DLD1 (cell line): ENCODE measurements around the gene SUSD5.

Experiments
- in situ Hi-C: cut with HindIII; loops from 2 replicates; pipeline ENCODE4 v1.10.0; 2017; ENCODE audit warnings: low sequenced_read_pairs

SUSD5 gene

DNA sequence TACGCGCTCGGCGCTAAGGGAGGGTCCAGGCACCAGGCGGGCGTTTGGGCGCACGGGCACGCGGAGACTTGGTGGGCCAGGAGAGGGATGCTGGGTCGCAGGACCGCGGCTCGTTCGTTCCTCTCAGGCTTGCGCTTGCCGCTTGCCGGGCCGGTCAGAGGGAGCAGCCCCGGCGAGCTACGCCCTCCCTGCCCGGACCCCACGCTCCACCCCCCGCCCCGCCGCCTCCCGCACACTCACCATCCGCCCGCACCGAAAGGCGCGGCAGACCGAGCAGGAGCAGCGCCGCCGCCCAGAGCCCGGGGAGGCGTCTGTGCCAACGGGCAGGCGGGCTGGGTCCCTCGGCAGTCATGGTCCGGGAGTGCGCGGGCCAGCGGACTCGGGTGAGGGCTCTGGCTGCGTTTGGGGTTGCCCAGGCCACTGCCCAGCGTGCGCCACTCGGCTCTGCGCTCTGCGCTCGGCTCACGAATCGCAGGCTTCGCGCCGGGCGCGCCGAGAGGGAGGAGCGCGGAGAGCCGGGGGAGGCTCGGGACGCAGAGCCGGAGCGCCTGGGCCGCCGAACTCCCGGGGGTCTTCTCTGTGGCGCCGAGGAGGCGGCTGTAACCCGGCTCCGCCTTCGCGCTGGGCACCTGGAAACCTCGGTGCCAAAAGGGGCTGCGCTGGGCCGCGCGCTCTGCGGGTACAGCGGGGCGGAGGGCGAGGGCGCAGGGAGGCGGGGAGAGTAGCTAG, at the start of gene SUSD5:
SUSD5 (minus strand) TSS at position 365 of the 729 bp plus-strand sequence; CDS start at position 352, 13 bp downstream.
- in situ Hi-C loops: no loop called here

- in situ Hi-C loops: no loop called here
Observed at GRCh38 chr3:33260104-33260503, 41.5 kb upstream of the SUSD5 start.

DNA sequence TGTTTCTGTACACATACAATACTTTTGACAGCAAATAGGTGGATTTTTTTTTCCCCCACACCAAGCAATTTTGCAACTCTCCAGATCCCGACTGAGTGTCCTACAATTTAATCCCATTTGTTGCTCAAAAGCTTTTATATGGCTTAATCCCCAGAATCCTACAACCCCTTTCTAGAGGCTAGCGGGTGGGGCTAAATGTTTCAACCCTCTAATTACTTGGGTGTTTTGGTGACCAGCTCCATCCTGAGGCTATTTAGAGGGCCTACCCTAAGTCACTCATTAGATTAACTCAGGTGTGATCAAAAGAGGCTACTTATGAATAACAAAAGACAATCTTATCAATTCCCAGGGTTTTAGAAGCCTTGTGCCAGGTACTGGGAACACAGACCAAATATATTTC, 37.6 kb upstream of the SUSD5 start:
- in situ Hi-C loops: no loop called here

GRCh38 chr3:33250712-33251111, 32.1 kb upstream of the SUSD5 start:
- in situ Hi-C loops: no loop called here

GRCh38 chr3:33246786-33247185, 28.2 kb upstream of the SUSD5 start:
- in situ Hi-C loops: no loop called here

DNA sequence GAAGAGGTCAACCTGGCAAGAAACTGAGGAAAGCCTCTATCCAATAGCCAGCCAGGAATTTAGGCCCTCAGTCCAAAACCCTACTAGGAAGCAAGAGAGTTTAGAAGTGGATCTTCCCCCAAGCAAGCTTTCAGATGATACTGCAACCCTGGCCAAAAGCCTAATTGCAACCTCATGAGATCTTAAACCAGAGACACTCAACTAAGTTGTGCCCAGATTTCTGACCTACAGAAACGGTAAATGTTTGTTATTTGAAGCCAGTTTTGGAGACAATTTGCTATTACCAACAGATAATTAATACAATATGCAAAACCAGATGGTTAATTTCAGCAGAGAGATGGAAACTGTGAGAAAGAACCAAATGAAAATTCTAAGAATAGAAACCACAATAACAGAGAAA, 21.7 kb upstream of the SUSD5 start:
- in situ Hi-C loops: no loop called here

DNA sequence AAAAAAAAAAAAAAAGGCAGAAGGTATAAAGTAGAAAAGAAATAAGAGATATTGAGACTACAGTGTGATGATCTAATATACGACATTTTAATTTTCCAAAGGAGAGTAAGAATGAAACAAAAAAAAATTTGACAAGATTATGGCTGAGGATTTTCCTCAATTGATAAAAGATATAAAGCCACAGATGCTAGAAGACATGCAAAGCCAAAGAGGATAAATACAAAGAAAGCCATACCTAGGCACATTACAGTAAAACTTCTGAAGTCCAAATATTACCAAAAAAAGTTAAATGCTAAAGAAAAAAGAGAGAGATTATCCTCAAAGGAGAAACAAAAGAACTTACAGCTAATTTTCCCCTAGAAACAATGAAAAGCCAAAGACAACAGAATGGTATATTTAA, 20.3 kb upstream of the SUSD5 start:
- in situ Hi-C loops: no loop called here

DNA sequence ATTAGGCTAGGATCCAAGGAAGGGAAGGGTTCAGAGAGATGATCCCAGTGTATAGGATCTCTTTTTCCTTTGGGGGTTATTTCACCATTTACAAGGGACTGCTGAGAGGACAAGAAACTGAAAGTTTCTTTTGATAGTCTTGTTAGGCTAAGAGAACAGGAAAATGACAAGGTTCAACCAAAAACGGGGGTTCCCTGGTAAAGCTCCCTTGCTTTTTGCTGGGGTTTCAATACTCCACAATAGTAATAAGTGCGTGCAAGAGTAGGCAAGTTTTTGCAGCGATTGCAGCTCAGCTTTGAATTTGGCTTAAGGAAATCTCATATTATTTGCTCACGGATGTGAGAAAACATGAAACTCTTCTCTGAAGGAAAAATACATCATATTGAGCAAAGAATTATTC, 18.8 kb upstream of the SUSD5 start:
- in situ Hi-C loops: no loop called here

GRCh38 chr3:33236005-33236404, 17.4 kb upstream of the SUSD5 start:
- in situ Hi-C loops: no loop called here

- in situ Hi-C loops: no loop called here
Observed at GRCh38 chr3:33233884-33234283, 15.3 kb upstream of the SUSD5 start.

DNA sequence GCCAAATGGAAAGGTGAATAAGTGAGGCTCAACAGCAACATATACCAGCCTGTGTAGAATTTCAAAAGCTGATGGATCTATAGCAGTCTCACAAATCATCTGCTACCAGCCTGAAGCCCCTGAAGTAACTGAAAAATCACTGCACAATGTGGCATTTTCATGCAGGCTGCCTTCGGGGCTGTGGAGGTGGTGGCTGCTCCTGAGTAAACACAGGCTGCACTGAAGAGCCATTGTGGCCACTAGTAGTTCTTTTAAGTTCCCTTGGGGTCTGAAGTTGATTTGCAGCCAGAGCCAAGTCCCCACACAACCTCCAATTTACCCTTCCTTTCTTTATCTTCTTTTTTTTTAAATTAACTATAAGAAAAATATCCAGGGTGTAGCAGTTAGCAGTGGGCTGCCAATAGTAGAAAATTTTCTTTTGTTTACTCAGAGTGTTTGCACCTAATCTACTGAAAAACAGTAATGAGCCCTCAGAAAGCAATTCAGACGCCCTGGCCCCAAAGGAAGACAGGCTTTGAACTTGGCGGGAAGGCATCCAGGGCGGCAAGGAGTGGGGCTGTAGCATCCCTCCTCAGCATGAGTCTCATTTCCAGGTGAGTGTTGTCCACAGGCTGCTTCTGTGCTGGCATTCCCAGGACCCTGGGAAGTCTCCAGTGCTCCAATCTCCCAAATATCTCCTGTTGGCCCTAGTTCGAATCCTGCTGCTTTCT, 13.3 kb upstream of the SUSD5 start:
- in situ Hi-C loops: no loop called here

GRCh38 chr3:33229947-33230346, 11.3 kb upstream of the SUSD5 start:
- in situ Hi-C loops: no loop called here

- in situ Hi-C loops: no loop called here
Observed at GRCh38 chr3:33229066-33229465, 10.5 kb upstream of the SUSD5 start.

GRCh38 chr3:33221241-33221640, 2.6 kb upstream of the SUSD5 start:
- in situ Hi-C loops: no loop called here

DNA sequence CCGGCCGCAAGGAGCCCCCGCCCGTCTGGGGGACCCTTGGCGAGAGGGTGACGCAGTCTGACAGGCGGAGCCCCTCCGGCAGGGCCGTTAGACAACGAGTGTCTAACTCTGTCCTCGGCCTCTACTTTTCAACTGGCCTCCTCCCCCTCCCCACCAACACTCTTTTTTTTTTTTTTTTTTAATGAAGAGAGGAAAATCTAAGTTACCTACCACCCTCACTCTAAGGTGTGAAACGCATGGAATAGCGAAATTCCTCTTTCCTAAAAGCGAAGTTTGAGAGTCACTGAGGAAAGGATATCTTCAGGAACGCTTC, 521 bp upstream of the SUSD5 start:
- in situ Hi-C loops: no loop called here

- in situ Hi-C loops: no loop called here
Observed at GRCh38 chr3:33217866-33218445, 654 bp downstream of the SUSD5 start.

GRCh38 chr3:33215739-33216138, 2.9 kb downstream of the SUSD5 start:
- in situ Hi-C loops: no loop called here

DNA sequence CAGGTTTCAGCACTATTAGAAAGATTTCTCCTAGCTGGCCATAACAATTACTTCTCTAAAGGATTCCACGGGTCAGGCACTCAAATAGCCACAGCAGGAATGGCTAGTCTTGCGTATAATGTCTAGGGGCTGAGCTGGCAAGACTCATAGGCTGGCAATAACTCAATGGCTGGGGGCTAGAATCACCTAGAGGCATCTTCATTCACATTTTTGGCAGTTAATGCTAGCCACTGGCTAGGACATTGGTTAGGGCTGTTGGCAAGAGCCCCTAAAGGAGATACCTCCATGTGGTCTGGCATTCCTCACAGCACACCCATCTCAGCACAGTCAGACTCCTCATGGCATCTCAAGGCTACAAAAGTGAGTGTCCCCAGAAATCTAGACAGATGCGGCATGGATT, 6.2 kb downstream of the SUSD5 start:
- in situ Hi-C loops: no loop called here

DNA sequence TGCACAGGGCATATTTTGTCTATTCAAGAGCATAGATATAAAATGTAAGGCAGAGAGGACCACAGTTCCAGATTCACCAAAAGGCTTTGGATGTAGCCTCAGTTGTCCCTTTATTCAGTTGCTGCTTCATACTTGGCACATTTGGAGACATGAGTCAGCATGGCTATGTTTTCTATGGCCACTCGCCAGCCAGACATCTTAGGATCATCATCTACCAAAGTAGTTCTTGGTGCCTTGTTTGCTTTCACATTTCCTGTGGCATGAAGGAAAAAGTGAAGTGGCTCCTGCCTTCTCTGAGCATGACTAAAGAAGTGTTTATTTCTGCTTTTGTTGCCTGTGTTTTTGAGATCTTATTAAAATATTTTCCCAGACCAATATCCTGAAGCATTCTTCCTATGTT, 7.2 kb downstream of the SUSD5 start:
- in situ Hi-C loops: no loop called here

GRCh38 chr3:33209357-33209756, 9.3 kb downstream of the SUSD5 start:
- in situ Hi-C loops: no loop called here

DNA sequence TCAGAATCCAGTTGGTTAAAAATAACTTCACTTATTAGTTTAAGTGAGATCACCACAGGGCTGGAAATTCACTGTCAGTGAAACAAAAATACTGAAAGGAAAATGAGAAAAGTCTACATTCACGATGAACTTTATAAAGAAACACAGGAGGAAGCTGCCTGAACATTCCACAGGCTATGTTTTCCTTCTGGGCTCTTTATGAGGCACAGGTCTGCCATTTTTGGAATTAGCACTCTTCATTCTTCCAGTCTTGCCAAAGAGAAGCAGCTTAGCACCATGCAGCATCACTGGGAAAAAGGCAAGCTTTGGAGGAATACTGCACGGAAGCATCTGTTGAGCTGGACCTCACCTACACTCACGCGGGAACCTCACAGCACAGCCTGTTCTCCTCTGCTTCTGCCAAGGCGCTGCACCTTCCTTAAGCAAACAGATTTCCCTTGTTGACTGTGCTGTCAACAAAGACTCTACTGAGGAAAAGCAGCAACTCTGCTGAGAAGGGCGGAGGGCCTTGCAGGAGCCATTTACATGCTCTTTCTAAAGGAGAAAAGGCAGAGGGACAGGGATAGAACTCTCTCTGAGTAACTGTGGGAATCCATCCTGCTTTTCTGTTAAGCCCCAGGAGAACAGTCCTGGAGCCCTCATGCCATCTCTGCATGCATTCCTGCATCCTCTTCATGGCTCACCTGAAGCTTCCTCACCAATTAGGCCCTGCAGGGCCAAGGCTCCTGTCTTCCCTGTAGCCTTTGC, 15.7 kb downstream of the SUSD5 start:
- in situ Hi-C loops: no loop called here

- in situ Hi-C loops: no loop called here
Observed at GRCh38 chr3:33201195-33201594, 17.4 kb downstream of the SUSD5 start.
